Neural cell (in vitro differentiated cells): ENCODE measurements around the gene SIRT4.

Experiments
- CTCF ChIP-seq: fragments of 450-650 bp; IDR thresholded peaks from 2 replicates; pipeline ENCODE4 v1.5.1; 2014; ENCODE audit warnings: antibody characterized with exemption, mild to moderate bottlenecking, moderate library complexity; ENCODE audit not compliant: poor library complexity, severe bottlenecking
- EP300 ChIP-seq: fragments of 450-650 bp; conservative IDR thresholded peaks from 2 replicates; pipeline ENCODE4 v1.6.1; 2014; ENCODE audit warnings: antibody characterized with exemption, mild to moderate bottlenecking, moderate library complexity; ENCODE audit not compliant: poor library complexity, severe bottlenecking
- EZH2 ChIP-seq: fragments of 200-600, 300-800 bp; shearing (Covaris generic), sonication (generic); IDR thresholded peaks from 2 replicates; pipeline ENCODE4 v1.6.1; 2014; ENCODE audit warnings: antibody characterized with exemption, low read length, borderline replicate concordance, mild to moderate bottlenecking; ENCODE audit not compliant: insufficient read depth, poor library complexity, severe bottlenecking
- MXI1 ChIP-seq: fragments of 450-650 bp; conservative IDR thresholded peaks from 2 replicates; pipeline ENCODE4 v1.6.1; 2014; ENCODE audit warnings: antibody characterized with exemption, mild to moderate bottlenecking; ENCODE audit not compliant: poor library complexity, severe bottlenecking
- POLR2AphosphoS5 ChIP-seq: IDR thresholded peaks from 2 replicates; pipeline ENCODE4 v1.6.1; 2012
- TAF1 ChIP-seq: IDR thresholded peaks from 2 replicates; pipeline ENCODE4 v1.6.1; 2012; ENCODE audit warnings: low read depth
- TF ChIP-seq, protein P1 (sequence below): IDR thresholded peaks from 2 replicates; pipeline ENCODE4 v1.6.1; 2012; ENCODE audit warnings: borderline replicate concordance

DNA sequence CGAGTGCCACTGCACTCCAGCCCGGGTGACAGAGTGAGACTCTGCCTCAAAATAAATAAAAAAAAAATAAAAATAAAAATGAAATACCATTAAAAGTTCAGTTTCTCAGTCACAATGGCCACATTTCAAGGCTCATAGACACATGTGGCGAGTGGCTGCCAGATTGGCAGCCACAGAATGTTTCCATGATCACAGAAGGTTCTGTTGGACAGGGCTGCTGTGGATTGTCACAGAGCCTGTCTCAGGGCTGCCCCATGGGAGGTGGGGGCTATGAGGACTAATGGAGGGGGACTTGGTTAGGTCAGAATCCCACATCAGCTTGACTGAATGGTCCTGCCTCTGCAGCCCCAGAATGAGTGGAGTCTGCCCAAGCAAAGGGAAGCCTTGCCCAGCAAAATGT, 29.3 kb downstream of the SIRT4 start:
- TF ChIP-seq EZH2, result no peak
- no peak for TF ChIP-seq CTCF
- no peak for TF ChIP-seq MXI1
- TF ChIP-seq, protein P1, sequence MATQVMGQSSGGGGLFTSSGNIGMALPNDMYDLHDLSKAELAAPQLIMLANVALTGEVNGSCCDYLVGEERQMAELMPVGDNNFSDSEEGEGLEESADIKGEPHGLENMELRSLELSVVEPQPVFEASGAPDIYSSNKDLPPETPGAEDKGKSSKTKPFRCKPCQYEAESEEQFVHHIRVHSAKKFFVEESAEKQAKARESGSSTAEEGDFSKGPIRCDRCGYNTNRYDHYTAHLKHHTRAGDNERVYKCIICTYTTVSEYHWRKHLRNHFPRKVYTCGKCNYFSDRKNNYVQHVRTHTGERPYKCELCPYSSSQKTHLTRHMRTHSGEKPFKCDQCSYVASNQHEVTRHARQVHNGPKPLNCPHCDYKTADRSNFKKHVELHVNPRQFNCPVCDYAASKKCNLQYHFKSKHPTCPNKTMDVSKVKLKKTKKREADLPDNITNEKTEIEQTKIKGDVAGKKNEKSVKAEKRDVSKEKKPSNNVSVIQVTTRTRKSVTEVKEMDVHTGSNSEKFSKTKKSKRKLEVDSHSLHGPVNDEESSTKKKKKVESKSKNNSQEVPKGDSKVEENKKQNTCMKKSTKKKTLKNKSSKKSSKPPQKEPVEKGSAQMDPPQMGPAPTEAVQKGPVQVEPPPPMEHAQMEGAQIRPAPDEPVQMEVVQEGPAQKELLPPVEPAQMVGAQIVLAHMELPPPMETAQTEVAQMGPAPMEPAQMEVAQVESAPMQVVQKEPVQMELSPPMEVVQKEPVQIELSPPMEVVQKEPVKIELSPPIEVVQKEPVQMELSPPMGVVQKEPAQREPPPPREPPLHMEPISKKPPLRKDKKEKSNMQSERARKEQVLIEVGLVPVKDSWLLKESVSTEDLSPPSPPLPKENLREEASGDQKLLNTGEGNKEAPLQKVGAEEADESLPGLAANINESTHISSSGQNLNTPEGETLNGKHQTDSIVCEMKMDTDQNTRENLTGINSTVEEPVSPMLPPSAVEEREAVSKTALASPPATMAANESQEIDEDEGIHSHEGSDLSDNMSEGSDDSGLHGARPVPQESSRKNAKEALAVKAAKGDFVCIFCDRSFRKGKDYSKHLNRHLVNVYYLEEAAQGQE, result no peak
- TF ChIP-seq POLR2AphosphoS5, result no peak
- no peak for TF ChIP-seq EP300
- no peak for TF ChIP-seq TAF1
